ENCODE measurements around the gene WNT3A.

WNT3A gene

GRCh38 chr1:228101614-228101993, 94.8 kb downstream of the WNT3A start:
- DNase-seq (ENCODE audit: low read depth): no peak

- no peak for DNase-seq (ENCODE audit: low read depth)
Measured at GRCh38 chr1:228101994-228102790, 95.4 kb downstream of the WNT3A start.

- DNase-seq (ENCODE audit: low read depth): no peak
Measured at GRCh38 chr1:228102791-228103620, 96.2 kb downstream of the WNT3A start, which contains the start of gene C1orf35. C1orf35 (minus strand) TSS chr1:228103325; CDS start chr1:228103227, 98 bp downstream.

GRCh38 chr1:228104526-228105269, 97.9 kb downstream of the WNT3A start:
- DNase-seq (ENCODE audit: low read depth): no peak

GRCh38 chr1:228105270-228105995, 98.6 kb downstream of the WNT3A start:
- DNase-seq (ENCODE audit: low read depth): no peak

GRCh38 chr1:228105996-228106799, 99.4 kb downstream of the WNT3A start:
- no peak for DNase-seq (ENCODE audit: low read depth)

- no peak for DNase-seq (ENCODE audit: low read depth)
Measured at GRCh38 chr1:228106800-228107054, 99.9 kb downstream of the WNT3A start.

- DNase-seq (ENCODE audit: low read depth): no peak
Measured at GRCh38 chr1:228107636-228108035, 100.8 kb downstream of the WNT3A start.

GRCh38 chr1:228108055-228108690, 101.4 kb downstream of the WNT3A start:
- DNase-seq (ENCODE audit: low read depth): no peak

- DNase-seq (ENCODE audit: low read depth): no peak
Measured at GRCh38 chr1:228108742-228109072, 101.9 kb downstream of the WNT3A start.

GRCh38 chr1:228109073-228109961, 102.5 kb downstream of the WNT3A start, which contains the start of gene MRPL55:
MRPL55 (minus strand) TSS chr1:228109299; CDS start chr1:228108260, 1,039 bp downstream.
- peak; percentile 78 for DNase-seq (ENCODE audit: low read depth)

- DNase-seq (ENCODE audit: low read depth): no peak
Measured at GRCh38 chr1:228109962-228110488, 103.2 kb downstream of the WNT3A start.

- no peak for DNase-seq (ENCODE audit: low read depth)
Measured at GRCh38 chr1:228110556-228110955, 103.8 kb downstream of the WNT3A start.
